Activated CD4-positive, CD25-positive, alpha-beta regulatory T cell treated with anti-CD3 and anti-CD28 coated beads, Interleukin-2, amount 50 U/mL, for 16 hours (primary cell): ENCODE data around the gene LDLRAD1.
"Not testable (repeated sequence)": the region's sequence is repeated elsewhere in the genome, so short reads cannot be mapped to it uniquely, and the experiment has no call there.

Source experiments
- DNase-seq: peaks from one replicate; pipeline ENCODE4 v3.0.0-alpha.2; 2020; ENCODE audit warnings: low read depth, low spot score

The LDLRAD1 gene

GRCh38 chr1:53992085-53992874, 25.7 kb downstream of the LDLRAD1 start:
- no peak for DNase-seq

- DNase-seq: no peak
These were observed 30.1 kb downstream of the LDLRAD1 start for GRCh38 chr1:53987880-53988279.

- no peak for DNase-seq
These were observed 31.5 kb downstream of the LDLRAD1 start for GRCh38 chr1:53986458-53986857.

- DNase-seq: no peak
These were observed 33.3 kb downstream of the LDLRAD1 start for GRCh38 chr1:53984726-53985125.

- DNase-seq: no peak
These were observed 35.3 kb downstream of the LDLRAD1 start for GRCh38 chr1:53982763-53983104.

- no peak for DNase-seq
These were observed 35.8 kb downstream of the LDLRAD1 start for GRCh38 chr1:53982034-53982762.

GRCh38 chr1:53981220-53981619, 36.8 kb downstream of the LDLRAD1 start:
- DNase-seq: no peak

- no peak for DNase-seq
These were observed 38.1 kb downstream of the LDLRAD1 start for GRCh38 chr1:53979712-53980450.

- no peak for DNase-seq
These were observed 42.1 kb downstream of the LDLRAD1 start for GRCh38 chr1:53975861-53976260.

- DNase-seq: no peak
These were observed 46.3 kb downstream of the LDLRAD1 start for GRCh38 chr1:53971718-53972117.

GRCh38 chr1:53969323-53969722, 48.7 kb downstream of the LDLRAD1 start:
- not testable (repeated sequence) for DNase-seq

- DNase-seq: no peak
These were observed 49.9 kb downstream of the LDLRAD1 start for GRCh38 chr1:53968125-53968513.

- no peak for DNase-seq
These were observed 50.4 kb downstream of the LDLRAD1 start for GRCh38 chr1:53967409-53968124.

GRCh38 chr1:53966794-53967193, 51.2 kb downstream of the LDLRAD1 start:
- no peak for DNase-seq

GRCh38 chr1:53964109-53964508, 53.9 kb downstream of the LDLRAD1 start:
- DNase-seq: no peak

GRCh38 chr1:53963460-53963859, 54.5 kb downstream of the LDLRAD1 start:
- DNase-seq: no peak

GRCh38 chr1:53962395-53962794, 55.6 kb downstream of the LDLRAD1 start:
- DNase-seq: no peak

GRCh38 chr1:53959664-53960250, 58.2 kb downstream of the LDLRAD1 start:
- no peak for DNase-seq
